Measurements from ENCODE around the gene ANKRD11.
"Not testable (repeated sequence)": the region's sequence is repeated elsewhere in the genome, so short reads cannot be mapped to it uniquely, and the experiment has no call there.

The ANKRD11 gene

DNA sequence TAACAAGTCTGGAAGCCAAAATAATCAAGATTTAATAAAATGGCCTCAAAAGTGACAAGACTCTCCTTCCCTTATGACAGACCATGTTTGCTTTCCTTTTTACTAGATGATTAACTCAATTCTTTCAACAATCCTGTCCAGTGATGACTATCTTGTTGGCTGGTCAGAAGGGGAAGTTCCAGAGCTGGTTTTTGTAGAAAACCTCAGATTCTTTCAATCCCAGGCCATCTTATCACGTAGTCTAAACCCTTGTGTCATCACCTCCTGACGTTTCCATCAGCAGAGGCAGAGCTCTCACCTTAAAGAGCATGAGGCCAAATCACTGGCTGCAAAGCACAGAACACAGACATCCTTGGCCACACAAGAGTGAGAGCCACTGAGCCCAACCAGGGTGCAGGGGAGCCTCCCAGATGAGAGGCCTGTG, 125.3 kb downstream of the ANKRD11 start:
- Histone ChIP-seq H3K36me3 (replicated peaks; ENCODE audit: insufficient read depth, low read length) (no peaks in the 10 kb centered on the region), H4K20me1 (ENCODE audit: insufficient read depth, low read length) (peaks cover 22% of the 10 kb centered on the region), H3K79me2 (ENCODE audit: low read length) (peaks cover 96% of the 10 kb centered on the region), H3K4me3 (ENCODE audit: low read length) (no peak overlapping the region), H3F3A (ENCODE audit: insufficient read depth, low read length) (no peaks in the 10 kb centered on the region), H2AFZ (ENCODE audit: low read length) (no peak overlapping the region), H3K4me1 (ENCODE audit: low read length) (no peaks in the 10 kb centered on the region), H3K4me2 (ENCODE audit: low read depth, low read length) (no peak overlapping the region), H3K9me3 (replicated peaks; ENCODE audit: insufficient read depth, low read length) (no peaks in the 10 kb centered on the region), H3K27me3 (replicated peaks; ENCODE audit: insufficient read depth, low read length) (no peaks in the 10 kb centered on the region), H3K9ac (ENCODE audit: low read length) (no peak overlapping the region), H3K9me2 (replicated peaks; ENCODE audit: insufficient read depth, low read length) (no peaks in the 10 kb centered on the region), H3K27ac (ENCODE audit: low read length) (no peak overlapping the region)
- no peak for DNase-seq
- TF ChIP-seq, protein P1, sequence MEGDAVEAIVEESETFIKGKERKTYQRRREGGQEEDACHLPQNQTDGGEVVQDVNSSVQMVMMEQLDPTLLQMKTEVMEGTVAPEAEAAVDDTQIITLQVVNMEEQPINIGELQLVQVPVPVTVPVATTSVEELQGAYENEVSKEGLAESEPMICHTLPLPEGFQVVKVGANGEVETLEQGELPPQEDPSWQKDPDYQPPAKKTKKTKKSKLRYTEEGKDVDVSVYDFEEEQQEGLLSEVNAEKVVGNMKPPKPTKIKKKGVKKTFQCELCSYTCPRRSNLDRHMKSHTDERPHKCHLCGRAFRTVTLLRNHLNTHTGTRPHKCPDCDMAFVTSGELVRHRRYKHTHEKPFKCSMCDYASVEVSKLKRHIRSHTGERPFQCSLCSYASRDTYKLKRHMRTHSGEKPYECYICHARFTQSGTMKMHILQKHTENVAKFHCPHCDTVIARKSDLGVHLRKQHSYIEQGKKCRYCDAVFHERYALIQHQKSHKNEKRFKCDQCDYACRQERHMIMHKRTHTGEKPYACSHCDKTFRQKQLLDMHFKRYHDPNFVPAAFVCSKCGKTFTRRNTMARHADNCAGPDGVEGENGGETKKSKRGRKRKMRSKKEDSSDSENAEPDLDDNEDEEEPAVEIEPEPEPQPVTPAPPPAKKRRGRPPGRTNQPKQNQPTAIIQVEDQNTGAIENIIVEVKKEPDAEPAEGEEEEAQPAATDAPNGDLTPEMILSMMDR (IDR thresholded peaks at IDR 0.05; ENCODE audit: low read length): no peak
- TF ChIP-seq EZH2phosphoT487 (IDR thresholded peaks at IDR 0.05; ENCODE audit: low read length) (no peak), EZH2 (optimal IDR thresholded peaks at IDR 0.05; ENCODE audit: low read depth, low read length) (no peak)

DNA sequence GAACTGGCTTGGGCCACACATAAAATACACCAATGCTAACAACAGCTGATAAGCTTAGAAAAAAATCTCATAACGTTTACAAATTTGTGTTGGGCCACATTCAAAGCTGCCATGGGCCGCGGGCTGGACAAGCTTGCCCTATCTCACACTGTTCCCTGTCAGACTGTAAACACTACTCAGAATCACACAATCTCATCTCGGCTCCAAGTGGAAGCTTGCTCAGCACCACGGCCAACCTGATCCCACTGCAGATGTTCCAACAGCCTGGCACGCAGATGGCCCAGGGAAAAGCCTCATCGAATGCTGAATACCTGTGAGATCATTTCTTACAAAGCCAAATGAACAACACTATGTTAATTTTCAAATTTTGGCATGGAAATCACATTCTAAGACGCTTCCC, 125.8 kb downstream of the ANKRD11 start:
- H3K4me1 ChIP-seq (ENCODE audit: low read length): no peaks in the 10 kb centered on the region
- TF ChIP-seq EZH2phosphoT487 (IDR thresholded peaks at IDR 0.05; ENCODE audit: low read length) (no peak), EZH2 (optimal IDR thresholded peaks at IDR 0.05; ENCODE audit: low read depth, low read length) (no peak)
- TF ChIP-seq, protein P1 (IDR thresholded peaks at IDR 0.05; ENCODE audit: low read length): no peak

DNA sequence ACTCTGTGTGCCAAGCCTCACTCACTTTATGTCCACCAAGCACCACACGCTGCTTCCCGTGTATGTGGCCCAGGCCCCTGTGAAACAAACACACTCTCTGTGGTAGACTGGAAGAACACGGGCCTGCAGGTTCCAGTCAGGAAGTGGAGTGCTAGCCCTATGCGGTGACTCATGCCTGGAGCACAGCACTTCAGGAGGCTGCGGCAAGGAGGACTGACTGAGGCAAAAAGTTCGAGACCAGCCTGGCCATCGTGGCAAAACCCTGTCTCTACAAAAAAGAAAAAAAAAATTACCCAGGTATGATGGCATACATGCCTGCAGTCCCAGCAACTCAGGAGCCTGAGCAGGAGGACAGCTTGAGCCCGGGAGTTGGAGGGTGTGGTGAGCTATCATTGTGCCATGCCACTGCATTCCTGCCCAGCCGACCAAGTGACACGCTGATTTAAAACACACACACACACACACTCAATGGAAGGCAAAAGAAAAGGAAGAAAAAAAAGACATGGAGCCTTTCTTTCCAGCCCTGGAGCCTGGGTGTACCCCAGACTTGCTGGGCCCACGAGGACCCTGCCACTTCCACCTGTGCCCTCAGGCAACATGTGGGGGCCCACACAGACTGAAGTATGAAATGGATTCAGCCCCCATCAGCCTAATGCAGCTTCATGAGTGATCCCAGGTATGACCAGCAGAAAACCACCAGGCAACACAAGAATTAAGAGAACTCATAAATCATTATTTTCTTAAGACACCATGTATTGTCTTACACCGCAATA, 126.6 kb downstream of the ANKRD11 start:
- Histone ChIP-seq H3F3A (ENCODE audit: insufficient read depth, low read length) (no peaks in the 10 kb centered on the region), H3K4me3 (ENCODE audit: low read length) (no peak overlapping the region), H3K36me3 (replicated peaks; ENCODE audit: insufficient read depth, low read length) (no peaks in the 10 kb centered on the region), H3K4me2 (ENCODE audit: low read depth, low read length) (no peak overlapping the region), H3K27ac (ENCODE audit: low read length) (no peak overlapping the region), H3K9me2 (replicated peaks; ENCODE audit: insufficient read depth, low read length) (no peaks in the 10 kb centered on the region), H3K27me3 (replicated peaks; ENCODE audit: insufficient read depth, low read length) (no peaks in the 10 kb centered on the region), H2AFZ (ENCODE audit: low read length) (no peak overlapping the region), H3K9me3 (replicated peaks; ENCODE audit: insufficient read depth, low read length) (no peaks in the 10 kb centered on the region), H3K4me1 (ENCODE audit: low read length) (no peaks in the 10 kb centered on the region), H4K20me1 (ENCODE audit: insufficient read depth, low read length) (peaks cover 19% of the 10 kb centered on the region), H3K9ac (ENCODE audit: low read length) (no peak overlapping the region), H3K79me2 (ENCODE audit: low read length) (peaks cover 96% of the 10 kb centered on the region)
- DNase-seq: no peak
- TF ChIP-seq EZH2 (optimal IDR thresholded peaks at IDR 0.05; ENCODE audit: low read depth, low read length) (no peak), EZH2phosphoT487 (IDR thresholded peaks at IDR 0.05; ENCODE audit: low read length) (no peak)
- TF ChIP-seq, protein P1 (IDR thresholded peaks at IDR 0.05; ENCODE audit: low read length): no peak

More for the DNA sequence above, 125.8 kb downstream of the ANKRD11 start:
- no peak overlapping the region for H3K4me3 ChIP-seq (ENCODE audit: low read length)
- no peaks in the 10 kb centered on the region for H3K27me3 ChIP-seq (replicated peaks; ENCODE audit: insufficient read depth, low read length)
- DNase-seq: no peak
- no peak overlapping the region for H3K4me2 ChIP-seq (ENCODE audit: low read depth, low read length)
- no peaks in the 10 kb centered on the region for H3K9me2 ChIP-seq (replicated peaks; ENCODE audit: insufficient read depth, low read length)
- H4K20me1 ChIP-seq (ENCODE audit: insufficient read depth, low read length): peaks cover 22% of the 10 kb centered on the region
- peaks cover 96% of the 10 kb centered on the region for H3K79me2 ChIP-seq (ENCODE audit: low read length)
- no peaks in the 10 kb centered on the region for H3K9me3 ChIP-seq (replicated peaks; ENCODE audit: insufficient read depth, low read length)
- no peak overlapping the region for H3K27ac ChIP-seq (ENCODE audit: low read length)
- no peak overlapping the region for H2AFZ ChIP-seq (ENCODE audit: low read length)
- no peaks in the 10 kb centered on the region for H3K36me3 ChIP-seq (replicated peaks; ENCODE audit: insufficient read depth, low read length)
- no peak overlapping the region for H3K9ac ChIP-seq (ENCODE audit: low read length)
- H3F3A ChIP-seq (ENCODE audit: insufficient read depth, low read length): no peaks in the 10 kb centered on the region

DNA sequence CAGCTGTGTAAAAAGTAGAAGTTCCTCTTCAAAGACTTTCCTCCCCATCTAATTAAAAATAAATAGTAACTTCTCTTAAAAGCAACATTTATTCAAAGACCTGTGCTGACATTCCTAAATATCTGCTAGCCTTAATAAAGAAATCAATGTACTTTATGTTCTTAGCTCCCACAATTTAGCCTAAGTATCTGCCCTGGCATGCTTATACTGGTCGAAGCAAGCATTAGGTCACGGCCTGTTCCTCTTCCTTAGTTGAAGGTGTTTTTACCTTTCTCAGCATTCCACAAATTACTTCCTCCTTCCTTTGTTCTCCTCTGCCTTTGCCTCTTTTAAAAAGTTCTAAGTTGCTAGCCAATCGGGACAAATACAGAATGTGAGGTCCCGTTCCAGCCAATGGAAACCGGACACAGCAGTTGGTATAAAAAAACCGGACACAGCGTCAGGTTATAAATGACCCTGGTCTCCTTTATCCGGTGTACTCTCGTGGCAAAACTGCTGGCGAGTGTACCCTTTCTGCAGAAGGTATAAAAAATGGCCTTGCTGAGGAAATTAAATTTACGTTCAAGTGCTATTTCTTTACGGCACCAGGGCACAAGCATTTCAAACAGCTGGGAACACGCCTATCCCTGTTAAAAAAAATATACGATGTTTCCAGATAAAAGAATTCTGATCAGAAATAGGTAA, 127.7 kb downstream of the ANKRD11 start:
- H3K27ac ChIP-seq (ENCODE audit: low read length); H3K9me2 ChIP-seq (replicated peaks; ENCODE audit: insufficient read depth, low read length); H3K9ac ChIP-seq (ENCODE audit: low read length); H3K4me3 ChIP-seq (ENCODE audit: low read length); H3K36me3 ChIP-seq (replicated peaks; ENCODE audit: insufficient read depth, low read length); H3F3A ChIP-seq (ENCODE audit: insufficient read depth, low read length); H2AFZ ChIP-seq (ENCODE audit: low read length); DNase-seq; H3K4me2 ChIP-seq (ENCODE audit: low read depth, low read length); H3K27me3 ChIP-seq (replicated peaks; ENCODE audit: insufficient read depth, low read length); H3K9me3 ChIP-seq (replicated peaks; ENCODE audit: insufficient read depth, low read length); H3K4me1 ChIP-seq (ENCODE audit: low read length): not testable (repeated sequence)
- H4K20me1 ChIP-seq (ENCODE audit: insufficient read depth, low read length): peaks cover 19% of the 10 kb centered on the region
- peaks cover 96% of the 10 kb centered on the region for H3K79me2 ChIP-seq (ENCODE audit: low read length)

All from MM.1S (cell line).